ENCODE results near the gene HNF4A.

GRCh38 chr20:44437497-44437896 lies 82.0 kb downstream of the HNF4A start:
- TF ChIP-seq MXI1 (IDR thresholded peaks at IDR 0.05; ENCODE audit: borderline replicate concordance, low read depth, low read length) = no peak
- TF ChIP-seq CEBPB (IDR thresholded peaks at IDR 0.05; ENCODE audit: low read depth, low read length) = no peak
- no peak for TF ChIP-seq CTCF (conservative IDR thresholded peaks at IDR 0.05; ENCODE audit: low read depth, low read length)
- TF ChIP-seq RFX5 (IDR thresholded peaks at IDR 0.05; ENCODE audit: low read depth, low read length) = no peak
- no peak for TF ChIP-seq RCOR1 (IDR thresholded peaks at IDR 0.05; ENCODE audit: insufficient replicate concordance, low read length)
- no peak for TF ChIP-seq POLR2A (IDR thresholded peaks at IDR 0.05; ENCODE audit: low read depth, low read length)
- no peak for TF ChIP-seq MAFK (IDR thresholded peaks at IDR 0.05; ENCODE audit: low read depth, low read length)
- TF ChIP-seq SMC3 (IDR thresholded peaks at IDR 0.05; ENCODE audit: low read depth, low read length) = no peak
- TF ChIP-seq, protein P1, sequence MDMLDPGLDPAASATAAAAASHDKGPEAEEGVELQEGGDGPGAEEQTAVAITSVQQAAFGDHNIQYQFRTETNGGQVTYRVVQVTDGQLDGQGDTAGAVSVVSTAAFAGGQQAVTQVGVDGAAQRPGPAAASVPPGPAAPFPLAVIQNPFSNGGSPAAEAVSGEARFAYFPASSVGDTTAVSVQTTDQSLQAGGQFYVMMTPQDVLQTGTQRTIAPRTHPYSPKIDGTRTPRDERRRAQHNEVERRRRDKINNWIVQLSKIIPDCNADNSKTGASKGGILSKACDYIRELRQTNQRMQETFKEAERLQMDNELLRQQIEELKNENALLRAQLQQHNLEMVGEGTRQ (IDR thresholded peaks at IDR 0.05; ENCODE audit: low read depth, low read length) = no peak
- TF ChIP-seq CHD1 (IDR thresholded peaks at IDR 0.05; ENCODE audit: low read depth, low read length) = no peak
- no peak for TF ChIP-seq RAD21 (IDR thresholded peaks at IDR 0.05; ENCODE audit: low read length)
- no peak for TF ChIP-seq BHLHE40 (IDR thresholded peaks at IDR 0.05; ENCODE audit: low read depth, low read length)
- TF ChIP-seq FOS (IDR thresholded peaks at IDR 0.05; ENCODE audit: low read depth, low read length) = no peak
